HepG2 (cell line): ENCODE data around the gene PLA2G4F. TPM values are rescaled to one million over a fixed set of nuclear protein-coding genes. Genes with fewer than 3 reads are reported as not detected.

Source experiments
- ATAC-seq: fragments of 200-7000 bp; cut with Tn5 transposase; 3 replicates; pipeline ENCODE4 v1.9.1; 2020; ENCODE audit warnings: mild to moderate bottlenecking, moderate library complexity
- BruUV-seq: library from RNA; stranded (reverse); fragments of 400-500 nt; replicated peaks from 2 replicates; lab custom pipeline; 2021; lab: Mats Ljungman, UMichigan
- CTCF ChIA-PET: fragments of 300-600 bp; formaldehyde crosslinking; extraction: SDS; loops from one replicate; lab custom pipeline; 2021; ENCODE audit warnings: low total read pairs, inconsistent platforms, low intra/inter-chr PET ratio; lab: Yijun Ruan, JAX
- POLR2A ChIA-PET: fragments of 350-600 bp; sonication (Branson Sonifier 250); formaldehyde crosslinking; loops from one replicate; lab custom pipeline; 2020; ENCODE audit warnings: antibody characterized with exemption, inconsistent platforms; lab: Yijun Ruan, JAX
- DNase-seq: peaks from one replicate; pipeline ENCODE4 v3.0.0-alpha.2; 2015; ENCODE audit warnings: low spot score
- FAIRE-seq: peaks from 3 replicates; lab custom pipeline; 2011; peaks lifted over from hg19 to GRCh38; lab: Jason Lieb, UNC
- H2AFZ ChIP-seq: one replicate; pipeline ENCODE4 v1.6.1; 2011; ENCODE audit warnings: low read length, inconsistent platforms
- H3K27ac ChIP-seq: fragments of 300-600 bp; 3 replicates; pipeline ENCODE4 v1.8.0; 2011; ENCODE audit warnings: mixed run types, mild to moderate bottlenecking, mixed read lengths, low read length, inconsistent platforms; ENCODE audit not compliant: insufficient read depth; ENCODE audit errors: extremely low read length
- H3K27me3 ChIP-seq, 2 experiments: fragments of 200-600 bp in 1 of 2; 2 replicates in 1 of 2; 3 replicates in 1 of 2; pipeline versions ENCODE4 v1.6.0 to v1.8.0; 2011; ENCODE audit warnings: low read length in 2 of 2, mild to moderate bottlenecking in 2 of 2, moderate library complexity in 2 of 2, inconsistent platforms in 1 of 2; ENCODE audit not compliant: insufficient read depth in 2 of 2, control insufficient read depth in 1 of 2
- H3K36me3 ChIP-seq, 2 experiments: fragments of 200-600 bp in 1 of 2; replicated peaks in 1 of 2; 2 replicates in 1 of 2; 3 replicates in 1 of 2; pipeline versions ENCODE4 v1.5.1 to v1.8.0; 2011; ENCODE audit warnings: low read length in 2 of 2, inconsistent platforms in 1 of 2; ENCODE audit not compliant: insufficient read depth in 2 of 2, control insufficient read depth in 1 of 2
- H3K4me1 ChIP-seq: 2 replicates; pipeline ENCODE4 v1.5.1; 2012; ENCODE audit warnings: low read length, inconsistent platforms; ENCODE audit not compliant: insufficient read depth
- H3K4me2 ChIP-seq: 2 replicates; pipeline ENCODE4 v1.6.0; 2011; ENCODE audit warnings: low read depth, low read length, inconsistent platforms
- H3K4me3 ChIP-seq, 3 experiments: fragments of 200-600 bp in 1 of 3; sonication (generic), shearing (Covaris generic) in 1 of 3; replicated peaks in 1 of 3; 2 replicates each; pipeline ENCODE4 v1.5.1; 2011 to 2016; ENCODE audit warnings: low read length in 3 of 3, inconsistent platforms in 2 of 3, low read depth in 2 of 3, mild to moderate bottlenecking in 2 of 3, control low read depth in 1 of 3, mixed read lengths in 1 of 3; ENCODE audit not compliant: insufficient read depth in 1 of 3
- H3K79me2 ChIP-seq: one replicate; pipeline ENCODE4 v1.6.1; 2011; ENCODE audit warnings: low read length, inconsistent platforms; ENCODE audit not compliant: insufficient read depth
- H3K9ac ChIP-seq: 2 replicates; pipeline ENCODE4 v1.6.0; 2011; ENCODE audit warnings: mild to moderate bottlenecking, low read depth, low read length, inconsistent platforms; ENCODE audit not compliant: insufficient read depth
- H3K9me3 ChIP-seq: 2 replicates; pipeline ENCODE4 v1.5.1; 2012; ENCODE audit warnings: mild to moderate bottlenecking, low read length
- H4K20me1 ChIP-seq: 2 replicates; pipeline ENCODE4 v1.6.0; 2011; ENCODE audit warnings: inconsistent platforms, mild to moderate bottlenecking, low read length, moderate library complexity; ENCODE audit not compliant: insufficient read depth
- AHR ChIP-seq: IDR thresholded peaks from 2 replicates; pipeline ENCODE4 v1.6.1; 2018; ENCODE audit warnings: missing genetic modification reagents, missing compliant biosample characterization
- ATRX ChIP-seq: sonication (generic); formaldehyde crosslinking; IDR thresholded peaks from 2 replicates; pipeline ENCODE4 v1.4.0; 2020; ENCODE audit warnings: missing genetic modification reagents, borderline replicate concordance
- SNAI1 ChIP-seq: sonication (generic); formaldehyde crosslinking; IDR thresholded peaks from 2 replicates; pipeline ENCODE4 v1.5.0; 2020; ENCODE audit warnings: mild to moderate bottlenecking, missing genetic modification reagents, borderline replicate concordance
- ZFP90 ChIP-seq: sonication (generic); formaldehyde crosslinking; IDR thresholded peaks from 2 replicates; pipeline ENCODE4 v1.8.0; 2022; ENCODE audit warnings: missing genetic modification reagents, mild to moderate bottlenecking, inconsistent platforms, borderline replicate concordance
- ZNF546 ChIP-seq: sonication (generic); formaldehyde crosslinking; conservative IDR thresholded peaks from 2 replicates; pipeline ENCODE4 v1.8.1; 2023; ENCODE audit warnings: mild to moderate bottlenecking, missing genetic modification reagents
- ZNF614 ChIP-seq: IDR thresholded peaks from 2 replicates; pipeline ENCODE4 v1.6.1; 2018; ENCODE audit warnings: missing biosample characterization, missing genetic modification reagents, inconsistent platforms, borderline replicate concordance
- ZNF652 ChIP-seq: IDR thresholded peaks from 2 replicates; pipeline ENCODE4 v1.6.1; 2016; ENCODE audit warnings: low read depth, borderline replicate concordance
- ZNF747 ChIP-seq: sonication (generic); formaldehyde crosslinking; IDR thresholded peaks from 2 replicates; pipeline ENCODE4 v1.8.1; 2023; ENCODE audit warnings: missing genetic modification reagents, mild to moderate bottlenecking, borderline replicate concordance
- WGBS: methylation state at CpG from one replicate; pipeline ENCODE4 v1.1.6; 2017; ENCODE audit warnings: low lambda C conversion rate; 5-methylcytosine and 5-hydroxymethylcytosine counted together
- in situ Hi-C: cut with HindIII; loops from 2 replicates; pipeline ENCODE4 v1.10.0; 2017; ENCODE audit warnings: low pct_unique_long_range_greater_than_20kb; ENCODE audit not compliant: extremely low pct_ligation_motif_present
- intact Hi-C: fragments of 100-400 bp; cut with micrococcal nuclease; formaldehyde crosslinking; loops from one replicate; pipeline ENCODE4 v1.10.0; 2022; ENCODE audit not compliant: unreplicated experiment
- polyA plus RNA-seq, 8 experiments: library from polyadenylated mRNA; depleted of rRNA in 3 of 8; stranded (reverse) in 7 of 8; unstranded in 1 of 8; fragments of >200 nt; fragmentation: Illumina TruSeq in 4 of 8; extraction: Trizol in 4 of 8; gene quantifications; 2 replicates each; pipeline versions ENCODE4 v1.2.1 to v1.2.3, GENCODE V29; 2011 to 2016; ENCODE audit warnings: low read depth in 4 of 8, missing spikeins in 1 of 8, mixed read lengths in 1 of 8; ENCODE audit not compliant: insufficient read depth in 1 of 8
- total RNA-seq, 5 experiments: library from RNA; depleted of rRNA; stranded (reverse); fragments of >200 nt; fragmentation: Illumina TruSeq; extraction: Trizol; gene quantifications; 2 replicates each; pipeline ENCODE4 v1.2.3, GENCODE V29; 2016; ENCODE audit warnings: low read depth in 1 of 5
- TF ChIP-seq, protein P1 (sequence below), 2 experiments: IDR thresholded peaks; 2 replicates each; pipeline ENCODE4 v1.6.1; 2011 to 2012; ENCODE audit warnings: low read length in 2 of 2, borderline replicate concordance in 1 of 2, low read depth in 1 of 2, mild to moderate bottlenecking in 1 of 2, moderate library complexity in 1 of 2
- TF ChIP-seq, protein P2 (sequence below): sonication (generic); formaldehyde crosslinking; conservative IDR thresholded peaks from 2 replicates; pipeline ENCODE4 v1.4.0; 2020; ENCODE audit warnings: missing genetic modification reagents
- TF ChIP-seq, protein P3 (sequence below): sonication (generic); formaldehyde crosslinking; IDR thresholded peaks from 2 replicates; pipeline ENCODE4 v1.5.1; 2020; ENCODE audit warnings: mild to moderate bottlenecking, moderate library complexity, missing genetic modification reagents
- TF ChIP-seq, protein P4 (sequence below): conservative IDR thresholded peaks from 2 replicates; pipeline ENCODE4 v1.6.1; 2018; ENCODE audit warnings: missing genetic modification reagents
- TF ChIP-seq, protein P5 (sequence below): sonication (generic); formaldehyde crosslinking; IDR thresholded peaks from 2 replicates; pipeline ENCODE4 v1.9.0; 2022; ENCODE audit warnings: missing genetic modification reagents, mild to moderate bottlenecking, borderline replicate concordance

Gene PLA2G4F
- total and polyA plus RNA-seq, 2 of the 13 experiments (the other 11 are each of a cell fraction or from before 2014, with no cell fraction given), result 0.07 TPM; not detected in 1

DNA sequence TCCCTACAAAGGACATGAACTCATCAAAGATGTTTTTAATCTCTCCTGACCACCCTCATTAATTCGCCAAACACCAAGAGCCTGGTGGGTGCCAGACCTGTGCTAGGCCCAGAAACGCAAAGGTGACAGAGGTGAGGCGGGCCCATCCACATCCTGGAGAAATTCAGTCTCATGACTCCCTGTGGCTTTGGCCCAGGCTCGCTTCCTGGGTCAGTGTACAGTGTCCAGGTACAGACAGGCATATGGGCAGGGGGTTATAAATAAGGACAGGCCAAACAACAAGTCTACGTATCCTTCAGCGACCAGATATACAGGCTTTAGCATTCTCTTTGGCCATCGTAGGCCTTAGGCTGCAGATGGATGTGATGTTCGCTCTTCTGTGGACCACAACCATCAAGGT is 945 bp upstream of the PLA2G4F start:
- CTCF ChIA-PET, result no interaction called here
- Histone ChIP-seq H3K4me2 (no peak overlapping the region), H3K4me3 (no peak overlapping the region), H3K27me3 (peaks cover 0 to 14% of the 10 kb centered on the region in 2 experiments; a peak in 3 of 5 replicates), H2AFZ (no peak overlapping the region), H3K9me3 (no peaks in the 10 kb centered on the region), H3K27ac (no peak overlapping the region), H3K4me1 (peaks cover 28% of the 10 kb centered on the region), H3K36me3 (peaks cover 3 to 31% of the 10 kb centered on the region in 2 experiments; a peak in 4 of 5 replicates), H4K20me1 (no peaks in the 10 kb centered on the region), H3K9ac (no peak overlapping the region), H3K79me2 (no peaks in the 10 kb centered on the region)
- 93% methylated on average over 7 of the region's 8 CpGs for WGBS
- POLR2A ChIA-PET, result no interaction called here
- ATAC-seq (no peak), FAIRE-seq (no peak), DNase-seq (no peak)
- in situ Hi-C loops (no loop called here), intact Hi-C loops (no loop called here)
- no TSS peak for BruUV-seq
- TF ChIP-seq ZFP90 (CRISPR knock-in tag) (no peak), ZNF652 (no peak), ZNF614 (CRISPR knock-in tag) (no peak), ATRX (CRISPR knock-in tag) (no peak), ZNF546 (CRISPR knock-in tag) (no peak), SNAI1 (CRISPR knock-in tag) (no peak), AHR (CRISPR knock-in tag) (no peak), ZNF747 (CRISPR knock-in tag) (no peak)
- TF ChIP-seq, protein P1, sequence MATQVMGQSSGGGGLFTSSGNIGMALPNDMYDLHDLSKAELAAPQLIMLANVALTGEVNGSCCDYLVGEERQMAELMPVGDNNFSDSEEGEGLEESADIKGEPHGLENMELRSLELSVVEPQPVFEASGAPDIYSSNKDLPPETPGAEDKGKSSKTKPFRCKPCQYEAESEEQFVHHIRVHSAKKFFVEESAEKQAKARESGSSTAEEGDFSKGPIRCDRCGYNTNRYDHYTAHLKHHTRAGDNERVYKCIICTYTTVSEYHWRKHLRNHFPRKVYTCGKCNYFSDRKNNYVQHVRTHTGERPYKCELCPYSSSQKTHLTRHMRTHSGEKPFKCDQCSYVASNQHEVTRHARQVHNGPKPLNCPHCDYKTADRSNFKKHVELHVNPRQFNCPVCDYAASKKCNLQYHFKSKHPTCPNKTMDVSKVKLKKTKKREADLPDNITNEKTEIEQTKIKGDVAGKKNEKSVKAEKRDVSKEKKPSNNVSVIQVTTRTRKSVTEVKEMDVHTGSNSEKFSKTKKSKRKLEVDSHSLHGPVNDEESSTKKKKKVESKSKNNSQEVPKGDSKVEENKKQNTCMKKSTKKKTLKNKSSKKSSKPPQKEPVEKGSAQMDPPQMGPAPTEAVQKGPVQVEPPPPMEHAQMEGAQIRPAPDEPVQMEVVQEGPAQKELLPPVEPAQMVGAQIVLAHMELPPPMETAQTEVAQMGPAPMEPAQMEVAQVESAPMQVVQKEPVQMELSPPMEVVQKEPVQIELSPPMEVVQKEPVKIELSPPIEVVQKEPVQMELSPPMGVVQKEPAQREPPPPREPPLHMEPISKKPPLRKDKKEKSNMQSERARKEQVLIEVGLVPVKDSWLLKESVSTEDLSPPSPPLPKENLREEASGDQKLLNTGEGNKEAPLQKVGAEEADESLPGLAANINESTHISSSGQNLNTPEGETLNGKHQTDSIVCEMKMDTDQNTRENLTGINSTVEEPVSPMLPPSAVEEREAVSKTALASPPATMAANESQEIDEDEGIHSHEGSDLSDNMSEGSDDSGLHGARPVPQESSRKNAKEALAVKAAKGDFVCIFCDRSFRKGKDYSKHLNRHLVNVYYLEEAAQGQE (IDR thresholded peaks at IDR 0.05; ENCODE audit: borderline replicate concordance in 1 of 2, low read depth in 1 of 2, low read length in 2 of 2), result no peak
- TF ChIP-seq, protein P2, sequence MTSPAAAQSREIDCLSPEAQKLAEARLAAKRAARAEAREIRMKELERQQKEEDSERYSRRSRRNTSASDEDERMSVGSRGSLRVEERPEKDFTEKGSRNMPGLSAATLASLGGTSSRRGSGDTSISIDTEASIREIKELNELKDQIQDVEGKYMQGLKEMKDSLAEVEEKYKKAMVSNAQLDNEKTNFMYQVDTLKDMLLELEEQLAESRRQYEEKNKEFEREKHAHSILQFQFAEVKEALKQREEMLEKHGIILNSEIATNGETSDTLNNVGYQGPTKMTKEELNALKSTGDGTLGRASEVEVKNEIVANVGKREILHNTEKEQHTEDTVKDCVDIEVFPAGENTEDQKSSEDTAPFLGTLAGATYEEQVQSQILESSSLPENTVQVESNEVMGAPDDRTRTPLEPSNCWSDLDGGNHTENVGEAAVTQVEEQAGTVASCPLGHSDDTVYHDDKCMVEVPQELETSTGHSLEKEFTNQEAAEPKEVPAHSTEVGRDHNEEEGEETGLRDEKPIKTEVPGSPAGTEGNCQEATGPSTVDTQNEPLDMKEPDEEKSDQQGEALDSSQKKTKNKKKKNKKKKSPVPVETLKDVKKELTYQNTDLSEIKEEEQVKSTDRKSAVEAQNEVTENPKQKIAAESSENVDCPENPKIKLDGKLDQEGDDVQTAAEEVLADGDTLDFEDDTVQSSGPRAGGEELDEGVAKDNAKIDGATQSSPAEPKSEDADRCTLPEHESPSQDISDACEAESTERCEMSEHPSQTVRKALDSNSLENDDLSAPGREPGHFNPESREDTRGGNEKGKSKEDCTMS, result no peak
- TF ChIP-seq, protein P3, sequence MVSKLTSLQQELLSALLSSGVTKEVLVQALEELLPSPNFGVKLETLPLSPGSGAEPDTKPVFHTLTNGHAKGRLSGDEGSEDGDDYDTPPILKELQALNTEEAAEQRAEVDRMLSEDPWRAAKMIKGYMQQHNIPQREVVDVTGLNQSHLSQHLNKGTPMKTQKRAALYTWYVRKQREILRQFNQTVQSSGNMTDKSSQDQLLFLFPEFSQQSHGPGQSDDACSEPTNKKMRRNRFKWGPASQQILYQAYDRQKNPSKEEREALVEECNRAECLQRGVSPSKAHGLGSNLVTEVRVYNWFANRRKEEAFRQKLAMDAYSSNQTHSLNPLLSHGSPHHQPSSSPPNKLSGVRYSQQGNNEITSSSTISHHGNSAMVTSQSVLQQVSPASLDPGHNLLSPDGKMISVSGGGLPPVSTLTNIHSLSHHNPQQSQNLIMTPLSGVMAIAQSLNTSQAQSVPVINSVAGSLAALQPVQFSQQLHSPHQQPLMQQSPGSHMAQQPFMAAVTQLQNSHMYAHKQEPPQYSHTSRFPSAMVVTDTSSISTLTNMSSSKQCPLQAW (CRISPR knock-in tag), result no peak
- TF ChIP-seq, protein P4, sequence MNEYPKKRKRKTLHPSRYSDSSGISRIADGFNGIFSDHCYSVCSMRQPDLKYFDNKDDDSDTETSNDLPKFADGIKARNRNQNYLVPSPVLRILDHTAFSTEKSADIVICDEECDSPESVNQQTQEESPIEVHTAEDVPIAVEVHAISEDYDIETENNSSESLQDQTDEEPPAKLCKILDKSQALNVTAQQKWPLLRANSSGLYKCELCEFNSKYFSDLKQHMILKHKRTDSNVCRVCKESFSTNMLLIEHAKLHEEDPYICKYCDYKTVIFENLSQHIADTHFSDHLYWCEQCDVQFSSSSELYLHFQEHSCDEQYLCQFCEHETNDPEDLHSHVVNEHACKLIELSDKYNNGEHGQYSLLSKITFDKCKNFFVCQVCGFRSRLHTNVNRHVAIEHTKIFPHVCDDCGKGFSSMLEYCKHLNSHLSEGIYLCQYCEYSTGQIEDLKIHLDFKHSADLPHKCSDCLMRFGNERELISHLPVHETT (CRISPR knock-in tag), result no peak
- TF ChIP-seq, protein P5, sequence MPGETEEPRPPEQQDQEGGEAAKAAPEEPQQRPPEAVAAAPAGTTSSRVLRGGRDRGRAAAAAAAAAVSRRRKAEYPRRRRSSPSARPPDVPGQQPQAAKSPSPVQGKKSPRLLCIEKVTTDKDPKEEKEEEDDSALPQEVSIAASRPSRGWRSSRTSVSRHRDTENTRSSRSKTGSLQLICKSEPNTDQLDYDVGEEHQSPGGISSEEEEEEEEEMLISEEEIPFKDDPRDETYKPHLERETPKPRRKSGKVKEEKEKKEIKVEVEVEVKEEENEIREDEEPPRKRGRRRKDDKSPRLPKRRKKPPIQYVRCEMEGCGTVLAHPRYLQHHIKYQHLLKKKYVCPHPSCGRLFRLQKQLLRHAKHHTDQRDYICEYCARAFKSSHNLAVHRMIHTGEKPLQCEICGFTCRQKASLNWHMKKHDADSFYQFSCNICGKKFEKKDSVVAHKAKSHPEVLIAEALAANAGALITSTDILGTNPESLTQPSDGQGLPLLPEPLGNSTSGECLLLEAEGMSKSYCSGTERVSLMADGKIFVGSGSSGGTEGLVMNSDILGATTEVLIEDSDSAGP (CRISPR knock-in tag), result no peak
